NCI-H2196 (cell line): ENCODE results near the gene LARGE2.
A peak's percentile ranks its signal among the peaks of the same experiment; 100 is the strongest.

ENCODE experiments used
- DNase-seq: peaks from one replicate; lab custom pipeline; 2025; ENCODE audit not compliant: unreplicated experiment; lab: John Stamatoyannopoulos, UW

The LARGE2 gene

DNA sequence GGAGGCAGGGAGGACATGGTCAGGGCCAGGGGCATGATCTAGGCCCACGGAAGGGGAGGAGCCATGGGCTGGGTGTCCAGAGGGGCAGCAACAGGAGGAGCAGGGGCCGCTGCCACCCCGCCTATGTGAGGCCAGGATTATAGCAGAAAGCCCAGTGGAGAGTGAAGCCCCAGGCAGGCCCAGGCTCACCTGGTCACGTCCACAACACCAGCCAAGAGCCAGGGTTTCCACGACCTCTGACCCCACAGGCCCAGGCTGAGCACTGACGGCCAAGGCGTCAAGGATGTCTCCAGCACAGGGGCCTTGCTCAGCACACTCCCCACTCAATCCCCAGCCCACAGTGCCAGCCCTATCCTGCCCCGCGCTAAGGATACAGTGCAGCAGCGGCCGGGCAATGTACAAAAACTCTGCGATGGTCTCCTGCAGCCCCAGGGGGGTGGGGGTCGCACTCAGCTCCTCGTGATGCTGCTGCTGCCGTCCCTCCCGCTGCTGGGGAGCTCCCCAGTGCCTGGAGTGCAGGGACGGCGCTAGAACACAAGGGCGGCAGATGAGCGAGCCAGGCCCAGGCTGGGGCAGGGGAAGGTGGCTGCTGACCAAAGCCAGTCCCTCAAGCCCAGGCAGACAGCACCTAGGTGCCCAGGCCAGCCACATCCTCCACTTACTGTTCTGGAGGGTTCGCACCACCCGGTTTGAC is 8.4 kb upstream of the LARGE2 start:
- DNase-seq: no peak

GRCh38 chr11:45915446-45915845 is 7.0 kb upstream of the LARGE2 start:
- no peak for DNase-seq

DNA sequence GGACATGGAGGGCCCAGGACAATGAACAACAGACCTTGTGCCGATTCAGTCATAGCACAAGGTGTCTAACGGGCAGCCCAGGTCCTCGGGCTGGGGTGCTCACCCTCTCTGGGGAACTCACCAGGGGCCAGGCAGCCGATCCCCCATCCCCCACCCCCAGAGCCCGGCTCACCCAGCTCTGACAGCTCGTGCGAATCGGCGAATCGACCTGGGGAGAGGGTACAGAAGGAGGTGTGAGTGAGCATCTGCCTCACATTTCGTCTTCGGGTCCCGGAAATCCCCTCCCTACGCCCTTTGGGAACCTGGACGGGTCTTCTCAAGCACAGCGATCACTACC is 5.2 kb upstream of the LARGE2 start:
- no peak for DNase-seq

DNA sequence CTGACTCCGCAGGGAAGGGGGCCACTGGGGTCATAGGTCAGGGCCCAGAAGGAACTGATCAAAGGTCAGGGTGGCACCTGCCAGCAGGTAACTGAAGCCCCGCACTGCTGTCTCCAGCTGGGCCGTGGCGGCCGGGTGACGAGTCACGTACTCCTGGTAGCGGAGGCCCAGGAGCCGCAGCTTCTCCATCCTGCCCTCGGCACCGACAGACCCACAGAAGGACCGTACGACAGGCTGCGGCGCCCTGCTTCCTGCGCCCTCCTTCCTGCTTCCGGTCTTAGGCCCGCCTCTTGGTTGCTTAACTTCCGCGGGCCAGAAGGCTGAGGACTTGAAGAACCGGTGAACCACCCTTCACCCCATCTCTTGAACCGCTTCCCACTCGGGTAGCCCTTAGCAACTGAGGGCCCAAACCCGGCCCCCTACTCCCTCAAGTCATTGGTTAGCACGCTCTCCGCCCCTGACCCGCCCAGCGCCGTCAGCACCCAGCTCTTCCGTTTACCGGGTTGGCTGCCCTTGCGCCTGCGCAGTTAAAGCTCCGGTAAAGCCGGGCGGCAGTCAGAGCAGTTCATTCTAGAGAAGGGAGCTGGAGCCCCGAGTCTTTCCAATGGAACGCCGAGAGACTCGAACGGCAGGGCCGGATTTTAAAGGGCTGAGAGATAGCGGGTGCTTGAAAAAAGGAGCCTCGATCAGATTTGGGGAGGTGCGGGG is 4.7 kb upstream of the LARGE2 start, which contains the start of gene PEX16:
PEX16 (minus strand) TSS at position 255 of the 708 bp plus-strand sequence; CDS start at position 189, 66 bp downstream.
- peak; percentile 98 for DNase-seq

DNA sequence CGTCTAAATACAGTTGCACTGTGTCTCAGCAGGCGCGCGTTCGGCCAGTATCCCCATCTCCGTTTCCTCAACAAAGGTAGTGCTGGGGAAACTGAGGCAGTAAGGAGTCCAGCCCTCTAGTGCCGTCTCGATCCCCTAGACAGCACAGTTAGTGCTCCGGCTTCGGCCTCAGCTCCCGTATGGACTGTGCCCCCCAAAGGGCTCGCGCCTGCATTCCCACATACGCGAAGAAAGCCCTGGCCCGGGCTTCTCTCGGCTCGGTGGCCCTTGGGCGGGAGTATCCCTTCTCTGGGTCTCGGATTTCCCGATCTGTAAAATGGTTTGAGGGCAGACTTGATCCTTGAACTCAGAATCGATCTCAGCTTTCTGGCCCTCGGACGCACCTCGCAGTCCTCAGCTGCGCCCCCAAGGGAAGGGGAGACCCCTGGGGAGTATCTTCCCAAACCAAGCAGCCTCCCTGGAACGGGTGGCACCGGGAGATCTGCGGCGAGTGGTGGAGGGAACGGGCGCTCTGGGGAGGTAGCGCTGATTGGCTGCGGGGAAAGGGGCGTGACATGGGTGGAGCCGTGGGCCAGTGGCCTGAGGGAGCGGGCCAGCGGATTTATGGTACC is 4.0 kb upstream of the LARGE2 start:
- DNase-seq: peak; percentile 75

- no peak for DNase-seq
These were observed 3.3 kb upstream of the LARGE2 start for GRCh38 chr11:45918962-45919675.

DNA sequence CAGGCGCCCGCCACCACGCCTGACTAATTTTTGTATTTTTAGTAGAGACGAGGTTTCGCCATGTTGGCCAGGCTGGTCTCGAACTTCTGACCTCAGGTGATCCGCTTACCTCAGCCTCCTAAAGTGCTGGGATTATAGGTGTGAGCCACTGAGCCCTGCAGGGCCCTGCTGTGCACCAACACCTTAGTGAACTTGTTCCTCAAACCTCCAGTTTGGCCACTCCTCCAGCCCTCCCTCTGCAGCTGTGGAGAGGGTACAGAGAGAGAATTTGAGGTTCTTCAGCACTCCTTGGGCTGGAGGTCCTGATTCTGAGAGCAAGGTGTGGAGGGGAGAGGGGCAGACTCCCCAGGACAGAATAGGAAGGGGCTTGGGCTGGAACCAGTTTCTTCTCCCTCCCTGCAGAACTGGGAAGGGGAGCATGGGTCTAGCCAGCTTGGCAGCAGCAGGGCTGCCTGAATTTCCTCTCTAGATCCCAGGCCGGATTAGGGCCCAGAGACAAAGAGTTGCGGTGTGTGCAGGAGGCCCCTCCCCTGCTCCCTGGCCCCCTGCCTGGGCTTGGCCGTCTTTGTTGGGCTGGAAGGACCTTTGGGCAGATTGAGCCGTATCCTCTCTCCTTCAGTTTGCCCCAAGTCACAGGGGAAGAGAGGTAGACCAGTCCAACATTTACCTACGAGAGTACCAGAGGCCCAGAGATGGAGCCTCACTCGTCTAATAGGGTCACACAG is 2.5 kb upstream of the LARGE2 start:
- no peak for DNase-seq

GRCh38 chr11:45920531-45921477 is 1.7 kb upstream of the LARGE2 start:
- DNase-seq: no peak

DNA sequence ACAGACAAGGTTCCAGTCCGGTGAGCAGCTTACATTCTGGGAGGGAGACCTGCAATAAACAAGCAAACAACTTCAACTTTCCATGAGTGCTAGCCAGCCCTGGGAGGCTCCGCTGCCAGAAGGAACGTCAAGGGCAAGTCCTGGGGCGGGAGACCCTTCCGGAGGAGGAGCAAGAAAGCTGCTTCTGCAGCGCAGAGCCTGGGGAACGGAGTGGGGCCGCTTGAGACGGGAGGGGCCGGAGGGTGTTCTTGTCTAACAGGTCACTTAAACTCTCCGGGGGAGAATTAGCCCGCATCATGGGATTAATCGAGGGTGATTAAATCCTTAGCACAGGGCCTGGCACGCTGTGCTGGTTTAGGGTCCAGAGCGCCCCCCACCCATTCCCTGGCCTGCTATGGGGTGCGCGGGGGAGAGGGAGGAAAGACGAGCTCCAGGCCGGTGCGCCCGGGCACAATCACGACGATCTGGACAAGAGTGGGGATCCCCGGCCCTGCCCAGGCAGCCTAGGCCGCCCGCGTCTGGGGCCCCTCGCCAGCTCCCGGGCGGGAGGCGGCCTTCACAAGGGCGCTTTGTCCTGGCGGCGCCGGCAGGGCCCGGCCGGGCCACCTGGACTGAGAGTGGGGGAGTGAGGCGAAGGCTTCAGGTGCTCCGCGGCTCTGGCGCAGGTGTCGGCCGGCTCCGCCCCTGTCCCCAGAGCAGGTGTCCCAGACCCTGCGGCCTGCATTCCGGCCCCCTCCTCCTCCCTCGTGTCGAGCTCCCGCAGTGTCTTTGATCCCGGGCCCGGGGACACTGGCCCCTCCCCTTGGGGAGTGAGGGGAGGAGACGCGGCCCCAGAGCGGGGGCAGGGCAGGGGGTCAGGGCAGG is 663 bp upstream of the LARGE2 start:
- DNase-seq: peak; percentile 91

DNA sequence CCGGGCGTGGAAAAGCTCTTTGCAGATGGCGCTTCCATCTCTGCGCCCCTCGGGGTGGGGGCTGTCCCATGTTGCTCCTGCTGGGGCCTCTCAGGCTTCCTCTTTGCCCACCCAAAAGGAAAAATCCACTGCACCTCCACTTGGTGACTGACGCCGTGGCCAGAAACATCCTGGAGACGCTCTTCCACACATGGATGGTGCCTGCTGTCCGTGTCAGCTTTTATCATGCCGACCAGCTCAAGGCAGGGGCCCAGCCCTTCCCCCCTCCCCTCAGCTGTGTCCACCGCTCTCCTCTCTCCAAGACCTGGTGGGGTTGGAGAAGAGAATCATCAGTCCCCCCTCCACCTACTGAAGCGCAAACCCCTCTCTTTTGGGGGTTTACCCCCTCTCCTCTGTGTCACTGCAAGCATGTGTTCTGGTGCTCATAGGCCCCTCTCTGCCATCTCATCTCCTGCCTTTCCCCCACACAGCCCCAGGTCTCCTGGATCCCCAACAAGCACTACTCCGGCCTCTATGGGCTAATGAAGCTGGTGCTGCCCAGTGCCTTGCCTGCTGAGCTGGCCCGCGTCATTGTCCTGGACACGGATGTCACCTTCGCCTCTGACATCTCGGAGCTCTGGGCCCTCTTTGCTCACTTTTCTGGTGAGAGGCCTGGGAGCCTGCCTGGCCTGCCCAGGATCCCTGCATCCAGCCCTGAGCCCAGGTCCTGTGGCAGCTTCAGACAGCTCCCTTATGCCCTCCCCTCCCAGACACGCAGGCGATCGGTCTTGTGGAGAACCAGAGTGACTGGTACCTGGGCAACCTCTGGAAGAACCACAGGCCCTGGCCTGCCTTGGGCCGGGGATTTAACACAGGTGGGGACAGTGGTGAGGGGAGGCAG is 1.8 kb downstream of the LARGE2 start:
- DNase-seq: no peak

DNA sequence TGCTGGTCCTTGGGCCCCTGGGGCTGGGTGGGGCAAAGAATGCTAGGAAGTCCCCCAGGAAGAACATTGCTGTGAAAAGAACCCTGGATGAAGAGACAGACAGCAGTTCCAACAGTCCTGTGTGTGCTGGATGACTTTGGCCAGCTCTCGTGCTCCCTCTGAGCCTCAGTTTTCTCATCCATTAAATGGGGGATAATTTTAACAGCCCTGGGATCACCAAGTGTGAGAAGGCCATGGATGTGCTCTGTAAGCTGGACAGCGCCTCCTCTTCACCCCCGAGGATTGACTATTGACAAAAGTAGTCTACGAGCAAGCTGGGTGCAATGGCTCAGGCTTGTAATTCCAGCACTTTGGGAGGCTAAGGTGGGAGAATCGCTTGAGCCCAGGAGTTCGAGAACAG is 2.5 kb downstream of the LARGE2 start:
- no peak for DNase-seq

DNA sequence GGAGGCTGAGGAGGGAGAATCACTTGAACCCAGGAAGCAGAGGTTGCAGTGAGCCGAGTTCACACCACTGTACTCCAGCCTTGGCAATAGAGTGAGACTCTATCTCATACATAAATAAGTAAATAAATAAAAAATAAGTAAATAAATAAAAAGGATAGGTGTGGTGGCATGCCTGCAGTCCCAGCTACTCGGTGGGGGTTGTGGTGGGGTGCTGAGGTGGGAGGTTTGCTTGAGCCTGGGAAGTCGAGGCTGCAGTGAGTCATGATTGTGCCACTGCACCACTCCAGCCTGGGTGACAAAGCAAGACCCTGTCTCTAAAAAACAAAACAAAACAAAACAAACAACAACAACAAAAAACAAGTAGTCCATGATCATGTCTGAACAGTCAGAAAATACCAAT is 3.1 kb downstream of the LARGE2 start:
- DNase-seq: no peak

GRCh38 chr11:45926001-45926401 is 3.5 kb downstream of the LARGE2 start:
- DNase-seq: no peak

GRCh38 chr11:45926536-45927331 is 4.3 kb downstream of the LARGE2 start:
- no peak for DNase-seq

DNA sequence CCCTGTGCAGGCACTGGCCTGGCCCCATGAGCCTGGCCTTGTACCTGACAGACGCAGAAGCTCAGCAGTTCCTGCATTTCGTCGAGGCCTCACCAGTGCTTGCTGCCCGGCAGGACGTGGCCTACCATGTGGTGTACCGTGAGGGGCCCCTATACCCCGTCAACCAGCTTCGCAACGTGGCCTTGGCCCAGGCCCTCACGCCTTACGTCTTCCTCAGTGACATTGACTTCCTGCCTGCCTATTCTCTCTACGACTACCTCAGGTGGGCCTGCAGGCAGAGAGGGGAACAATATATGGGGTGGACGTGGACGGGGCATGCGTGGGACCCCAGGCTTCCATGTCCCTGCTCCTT is 4.9 kb downstream of the LARGE2 start:
- DNase-seq: no peak

DNA sequence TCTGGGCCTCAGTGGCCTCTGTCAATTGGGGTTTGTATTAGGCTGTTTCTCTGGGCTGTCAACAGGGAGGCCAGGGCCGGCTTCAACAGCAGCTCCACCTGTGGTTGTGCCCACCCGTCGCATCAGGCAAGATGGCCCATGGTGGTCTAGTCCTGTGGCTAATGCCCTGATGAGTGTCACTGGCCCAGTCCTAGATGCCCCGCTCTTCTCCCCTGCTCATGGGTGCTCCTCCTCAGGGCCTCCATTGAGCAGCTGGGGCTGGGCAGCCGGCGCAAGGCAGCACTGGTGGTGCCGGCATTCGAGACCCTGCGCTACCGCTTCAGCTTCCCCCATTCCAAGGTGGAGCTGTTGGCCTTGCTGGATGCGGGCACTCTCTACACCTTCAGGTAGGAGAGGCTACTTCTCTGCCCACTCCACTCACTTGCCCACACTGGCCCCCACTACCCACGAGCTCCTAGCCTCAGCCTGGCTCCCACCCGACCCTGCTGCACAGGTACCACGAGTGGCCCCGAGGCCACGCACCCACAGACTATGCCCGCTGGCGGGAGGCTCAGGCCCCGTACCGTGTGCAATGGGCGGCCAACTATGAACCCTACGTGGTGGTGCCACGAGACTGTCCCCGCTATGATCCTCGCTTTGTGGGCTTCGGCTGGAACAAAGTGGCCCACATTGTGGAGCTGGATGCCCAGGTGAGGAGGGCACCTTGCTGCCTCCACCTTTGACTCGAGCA is 5.4 kb downstream of the LARGE2 start:
- no peak for DNase-seq
